ENCODE results near the gene KRTAP20-2. TPM values are rescaled to one million over a fixed set of nuclear protein-coding genes. Genes with fewer than 3 reads are reported as not detected.

KRTAP20-2 gene
- not detected in 2 replicates for total RNA-seq (2014; rRNA removed; shearing (Covaris generic); ENCODE audit: low replicate concordance)

DNA sequence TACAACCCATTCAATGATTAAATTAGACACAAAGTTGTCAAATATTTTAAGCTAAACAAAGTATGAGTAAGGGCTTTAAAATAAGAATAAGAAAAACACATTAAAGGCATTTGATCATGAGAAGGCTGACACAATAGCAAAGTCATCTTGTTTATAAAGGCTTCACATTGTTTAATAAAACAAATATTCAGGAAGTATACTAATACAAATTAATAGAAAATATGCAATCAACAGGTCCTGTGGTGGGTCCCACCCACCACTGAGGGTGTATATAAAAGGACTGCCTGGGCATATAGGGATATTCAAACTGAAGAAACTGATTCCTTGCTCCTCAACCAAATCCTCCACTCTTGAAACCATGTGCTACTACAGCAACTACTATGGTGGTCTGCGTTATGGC lies at the start of gene KRTAP20-2:
Gene KRTAP20-2, plus strand, starts transcription at position 301 of the 400 bp plus-strand sequence. Its CDS starts 58 bp downstream, at position 359.
- Histone ChIP-seq H3K4me3 (no peak within 1 kb of the TSS), H3K36me3 (no peaks in the 10 kb centered on the region), H3K9me3 (no peaks in the 10 kb centered on the region), H3K27me3 (no peaks in the 10 kb centered on the region)
- no peak for DNase-seq

DNA sequence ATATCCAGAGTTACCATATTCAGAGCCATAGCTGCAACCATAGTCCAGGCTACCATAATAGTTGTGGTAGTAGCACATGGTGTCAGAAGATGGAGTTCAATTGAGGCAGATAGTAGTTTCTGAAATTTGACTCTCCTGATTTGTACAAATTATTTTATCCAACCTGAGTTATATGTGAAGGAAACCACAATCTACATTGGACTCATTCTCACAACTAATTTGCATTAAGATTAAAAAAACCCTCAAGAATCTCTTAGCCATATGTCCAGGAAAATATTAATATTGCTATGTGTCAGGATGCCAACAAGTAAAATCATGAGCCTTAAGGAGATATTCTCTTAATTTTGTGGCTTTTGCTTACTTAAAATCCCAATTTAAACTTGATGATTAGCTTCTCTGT lies 44.7 kb upstream of the KRTAP20-2 start, which contains the start of gene KRTAP22-2:
Gene KRTAP22-2, minus strand, starts transcription at position 101 of the 400 bp plus-strand sequence.
- no peaks in the 10 kb centered on the region for H3K27me3 ChIP-seq
- no peak within 1 kb of the TSS for H3K4me3 ChIP-seq
- no peak for DNase-seq
- H3K36me3 ChIP-seq = no peaks in the 10 kb centered on the region
- H3K9me3 ChIP-seq = no peaks in the 10 kb centered on the region

DNA sequence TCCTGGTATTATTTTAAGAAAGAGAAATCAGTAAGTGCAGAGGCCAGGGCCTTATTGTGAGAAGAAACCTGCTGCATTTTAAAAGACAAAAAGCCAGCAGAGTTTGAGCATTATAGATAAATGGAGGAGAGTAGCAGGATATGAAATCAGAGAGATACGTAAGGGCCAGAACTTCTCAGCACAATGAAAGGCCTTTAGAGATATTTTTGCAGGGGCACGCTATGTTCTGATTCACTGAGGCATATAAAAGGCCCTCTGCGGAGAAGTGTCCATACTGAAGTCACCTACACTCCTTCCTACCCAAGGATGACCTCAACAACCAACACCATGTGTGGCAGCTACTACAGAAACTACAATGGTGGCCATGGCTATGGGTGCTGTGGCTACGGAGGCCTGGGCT lies 42.9 kb upstream of the KRTAP20-2 start, which contains the start of gene KRTAP6-3:
Gene KRTAP6-3, plus strand, starts transcription at position 301 of the 400 bp plus-strand sequence. Its CDS starts 6 bp downstream, at position 307.
- Histone ChIP-seq H3K4me3 (no peak within 1 kb of the TSS), H3K27me3 (no peaks in the 10 kb centered on the region), H3K9me3 (no peaks in the 10 kb centered on the region), H3K36me3 (no peaks in the 10 kb centered on the region)
- no peak for DNase-seq

DNA sequence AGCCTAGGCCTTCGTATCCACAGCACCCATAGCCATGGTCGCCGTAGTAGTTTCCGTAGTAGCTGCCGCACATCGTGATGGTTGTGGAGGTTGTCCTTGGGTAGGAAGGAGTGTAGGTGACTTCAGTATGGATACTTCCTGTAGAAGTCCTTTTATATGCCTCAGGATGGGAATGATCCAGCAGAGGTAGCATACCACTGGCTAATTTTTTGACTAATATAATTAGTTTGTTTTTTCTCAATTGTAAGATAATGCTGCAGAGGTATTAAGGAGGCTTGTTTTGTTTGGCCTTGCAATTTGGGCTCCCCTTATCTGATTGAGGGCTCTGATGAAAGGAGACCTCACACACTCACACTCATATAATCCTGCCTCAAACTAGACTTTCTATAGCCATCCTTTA lies 36.2 kb upstream of the KRTAP20-2 start, which contains the start of gene KRTAP6-2:
Gene KRTAP6-2, minus strand, starts transcription at position 101 of the 400 bp plus-strand sequence. Its CDS starts 28 bp downstream, at position 73.
- no peak for DNase-seq
- Histone ChIP-seq H3K4me3 (no peak within 1 kb of the TSS), H3K36me3 (no peaks in the 10 kb centered on the region), H3K27me3 (no peaks in the 10 kb centered on the region), H3K9me3 (no peaks in the 10 kb centered on the region)

DNA sequence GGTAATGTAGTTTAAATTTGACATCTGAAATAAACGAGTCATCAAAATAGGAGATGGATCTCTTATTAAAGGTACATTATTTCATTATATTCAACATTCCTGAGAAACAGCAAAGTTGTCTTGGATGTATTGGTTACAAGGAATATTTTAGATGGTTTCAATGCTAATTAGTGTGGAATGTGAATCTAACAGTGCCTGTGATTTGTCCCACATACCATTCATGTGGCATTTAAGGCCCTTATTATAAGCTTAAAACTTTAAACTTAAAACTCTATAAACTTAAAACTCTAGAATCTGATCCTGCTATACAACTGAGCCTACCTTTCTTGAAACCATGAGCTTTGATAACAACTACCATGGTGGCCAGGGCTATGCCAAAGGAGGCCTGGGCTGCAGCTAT lies 34.2 kb upstream of the KRTAP20-2 start, which contains the start of gene KRTAP22-1:
Gene KRTAP22-1, plus strand, starts transcription at position 301 of the 400 bp plus-strand sequence.
- no peaks in the 10 kb centered on the region for H3K27me3 ChIP-seq
- H3K4me3 ChIP-seq = no peak within 1 kb of the TSS
- DNase-seq = no peak
- no peaks in the 10 kb centered on the region for H3K9me3 ChIP-seq
- H3K36me3 ChIP-seq = no peaks in the 10 kb centered on the region

DNA sequence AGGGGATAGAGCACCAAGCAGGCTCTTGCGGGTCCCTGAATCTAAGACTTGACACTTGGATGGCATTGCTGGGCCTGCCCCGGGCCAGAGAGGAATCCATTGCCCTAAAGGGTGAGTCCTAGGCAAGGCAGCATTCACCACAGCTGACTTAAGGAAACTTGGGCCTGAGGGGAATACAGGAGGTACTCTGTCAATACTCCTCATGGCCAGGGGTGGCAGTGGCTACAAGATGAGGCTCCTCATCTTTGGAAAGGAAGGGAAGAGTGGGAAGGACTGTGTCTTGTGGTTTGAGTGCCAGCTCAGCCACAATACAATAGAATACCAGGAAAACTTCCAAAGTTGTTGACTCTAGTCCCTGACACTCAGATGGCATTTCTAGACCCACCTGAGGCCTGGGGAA lies 29.0 kb upstream of the KRTAP20-2 start:
- no peak for DNase-seq
- H3K9me3 ChIP-seq = no peaks in the 10 kb centered on the region
- no peaks in the 10 kb centered on the region for H3K36me3 ChIP-seq
- H3K27me3 ChIP-seq = no peaks in the 10 kb centered on the region
- no peak overlapping the region for H3K4me3 ChIP-seq

DNA sequence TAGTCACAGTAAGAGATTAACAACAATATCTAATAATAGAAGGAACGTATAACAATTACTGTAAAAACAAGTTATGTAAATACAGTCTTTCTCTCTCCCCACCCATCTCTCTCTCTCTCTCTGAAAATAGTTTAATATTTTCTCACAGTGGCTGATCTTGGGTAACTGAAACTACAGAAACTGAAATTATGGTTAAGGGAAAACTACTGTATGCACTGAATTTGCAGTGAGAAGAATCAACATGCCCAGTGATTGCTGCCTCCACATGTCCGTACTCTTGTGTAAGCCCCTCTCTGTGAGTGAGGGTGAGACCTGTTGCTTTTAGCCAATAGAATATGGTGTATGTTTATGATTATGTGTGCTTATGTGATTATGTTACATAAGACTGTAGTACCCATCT lies 22.9 kb upstream of the KRTAP20-2 start:
- Histone ChIP-seq H3K27me3 (no peaks in the 10 kb centered on the region), H3K9me3 (no peaks in the 10 kb centered on the region), H3K36me3 (no peaks in the 10 kb centered on the region), H3K4me3 (no peak overlapping the region)
- DNase-seq = no peak

DNA sequence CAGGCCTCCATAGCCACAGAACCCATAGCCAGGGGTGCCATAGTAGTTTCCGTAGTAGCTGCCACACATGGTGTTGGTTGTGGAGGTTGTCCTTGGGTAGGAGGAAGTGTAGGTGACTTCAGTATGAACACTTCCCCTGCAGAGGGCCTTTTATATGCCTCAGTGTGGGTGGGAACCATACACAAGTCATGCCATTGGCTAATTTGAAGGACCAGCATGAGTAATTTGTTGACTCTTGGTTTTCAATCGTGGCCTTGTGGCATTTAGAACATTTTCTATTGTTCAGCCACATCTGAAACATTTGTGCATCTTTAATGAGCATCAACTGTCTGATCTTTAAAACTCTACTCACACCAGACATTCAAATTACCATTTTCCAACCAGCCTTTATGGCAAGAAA lies 21.2 kb upstream of the KRTAP20-2 start, which contains the start of gene KRTAP6-1:
Gene KRTAP6-1, minus strand, starts transcription at position 95 of the 400 bp plus-strand sequence. Its CDS starts 26 bp downstream, at position 69.
- DNase-seq = no peak
- Histone ChIP-seq H3K27me3 (no peaks in the 10 kb centered on the region), H3K36me3 (no peaks in the 10 kb centered on the region), H3K4me3 (no peak within 1 kb of the TSS), H3K9me3 (no peaks in the 10 kb centered on the region)

DNA sequence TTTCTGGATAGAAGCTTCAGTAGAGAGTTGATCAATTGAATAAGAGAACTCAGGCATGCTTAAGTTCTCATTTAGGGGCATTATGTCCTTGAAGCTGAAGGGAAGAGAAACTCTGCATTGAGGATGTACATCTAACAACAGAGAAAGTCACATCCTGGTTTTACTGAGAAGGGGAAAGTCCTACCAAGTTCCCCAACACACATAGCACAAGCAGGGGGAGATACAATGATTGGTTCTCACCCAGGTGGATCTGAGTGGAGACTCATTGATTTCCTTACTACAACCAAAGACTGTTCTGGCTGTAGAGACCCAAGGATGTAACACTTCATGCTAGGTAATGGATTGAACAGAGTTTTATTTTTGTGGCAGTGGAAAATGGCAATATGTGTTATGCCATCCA lies 19.8 kb upstream of the KRTAP20-2 start:
- Histone ChIP-seq H3K4me3 (no peak overlapping the region), H3K9me3 (no peaks in the 10 kb centered on the region), H3K27me3 (no peaks in the 10 kb centered on the region), H3K36me3 (no peaks in the 10 kb centered on the region)
- no peak for DNase-seq

DNA sequence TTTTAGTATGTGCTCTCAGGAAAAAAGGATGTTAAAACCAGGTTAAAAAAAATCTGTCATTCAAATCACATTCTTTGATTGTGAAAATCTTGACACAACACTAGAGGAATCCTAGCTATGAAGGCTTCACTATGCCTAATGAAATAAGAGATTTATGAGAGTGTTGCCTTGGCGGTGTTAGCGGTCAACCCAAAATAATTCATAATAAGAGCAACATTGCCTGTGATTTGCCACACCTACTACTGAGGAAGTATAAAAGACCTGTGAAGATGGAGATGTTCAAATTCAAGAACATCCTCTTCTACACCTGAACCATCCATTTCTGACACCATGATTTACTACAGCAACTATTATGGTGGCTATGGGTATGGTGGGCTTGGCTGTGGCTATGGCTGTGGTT lies 18.9 kb upstream of the KRTAP20-2 start, which contains the start of gene KRTAP20-1:
Gene KRTAP20-1, plus strand, starts transcription at position 301 of the 400 bp plus-strand sequence. Its CDS starts 30 bp downstream, at position 331.
- no peak for DNase-seq
- H3K27me3 ChIP-seq = no peaks in the 10 kb centered on the region

DNA sequence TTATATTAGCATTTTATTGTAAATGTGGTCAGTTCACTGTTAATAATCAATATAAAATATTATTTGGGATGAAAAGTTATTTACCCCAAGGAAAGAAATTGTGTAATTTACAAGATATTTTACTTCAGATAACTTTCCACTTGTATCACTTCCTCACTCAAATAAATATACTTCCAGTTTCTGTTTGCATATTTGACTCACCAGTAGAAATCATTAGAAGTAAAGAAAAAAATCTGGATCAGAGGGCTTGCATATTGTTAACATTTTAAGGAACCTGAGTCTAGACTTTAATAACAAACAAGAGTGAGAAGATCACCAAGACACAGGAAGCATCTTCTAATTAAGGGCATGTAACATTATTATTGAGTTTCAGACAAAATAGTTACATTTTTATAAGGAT lies 14.9 kb upstream of the KRTAP20-2 start:
- Histone ChIP-seq H3K27me3 (no peaks in the 10 kb centered on the region), H3K4me3 (no peak overlapping the region), H3K36me3 (no peaks in the 10 kb centered on the region), H3K9me3 (no peaks in the 10 kb centered on the region)
- no peak for DNase-seq

More for the DNA sequence above, 18.9 kb upstream of the KRTAP20-2 start, which contains the start of gene KRTAP20-1:
- H3K4me3 ChIP-seq = no peak within 1 kb of the TSS
- H3K9me3 ChIP-seq = no peaks in the 10 kb centered on the region
- no peaks in the 10 kb centered on the region for H3K36me3 ChIP-seq

DNA sequence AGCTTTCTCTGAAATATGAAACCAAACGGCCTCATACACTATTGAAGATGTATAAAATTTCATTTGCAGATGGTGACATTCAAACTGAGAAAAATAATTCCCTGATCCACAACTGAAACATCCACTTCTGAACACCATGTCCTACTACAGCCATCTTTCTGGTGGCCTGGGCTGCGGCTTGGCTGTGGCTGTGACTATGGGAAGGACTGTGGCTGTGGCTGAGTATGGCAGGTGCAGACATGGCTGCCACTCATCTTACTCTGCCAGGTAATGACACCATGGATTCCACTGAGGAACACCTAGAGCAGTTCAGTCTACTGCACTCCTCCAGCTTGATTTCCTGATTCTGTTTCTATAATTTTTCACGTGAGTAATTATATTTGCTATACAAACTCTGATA lies 14.5 kb upstream of the KRTAP20-2 start, which contains the start of gene KRTAP20-4:
Gene KRTAP20-4, plus strand, starts transcription at position 106 of the 400 bp plus-strand sequence.
- H3K9me3 ChIP-seq = no peaks in the 10 kb centered on the region
- H3K27me3 ChIP-seq = no peaks in the 10 kb centered on the region
- DNase-seq = no peak
- H3K36me3 ChIP-seq = no peaks in the 10 kb centered on the region
- H3K4me3 ChIP-seq = no peak within 1 kb of the TSS

DNA sequence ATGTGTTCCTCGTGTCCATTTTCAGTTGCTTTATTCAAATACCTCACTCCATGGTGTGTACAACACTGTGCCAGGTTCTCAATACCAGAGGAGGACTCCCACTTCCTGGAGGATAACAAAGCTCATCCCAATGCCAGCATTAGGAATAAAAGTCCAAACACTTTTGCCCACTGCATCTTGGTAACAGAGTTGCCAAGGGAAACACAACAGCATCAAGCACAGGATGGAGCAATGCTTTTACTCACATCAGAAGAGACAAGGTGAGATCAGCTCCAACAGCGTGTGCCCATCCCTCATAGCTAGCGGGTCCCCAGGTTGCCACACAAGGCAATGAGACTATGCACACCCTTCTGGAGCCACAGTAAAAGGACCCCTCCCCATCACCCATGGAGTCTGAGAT lies 11.6 kb upstream of the KRTAP20-2 start:
- no peak for DNase-seq
- Histone ChIP-seq H3K9me3 (no peaks in the 10 kb centered on the region), H3K36me3 (no peaks in the 10 kb centered on the region), H3K4me3 (no peak overlapping the region), H3K27me3 (no peaks in the 10 kb centered on the region)

DNA sequence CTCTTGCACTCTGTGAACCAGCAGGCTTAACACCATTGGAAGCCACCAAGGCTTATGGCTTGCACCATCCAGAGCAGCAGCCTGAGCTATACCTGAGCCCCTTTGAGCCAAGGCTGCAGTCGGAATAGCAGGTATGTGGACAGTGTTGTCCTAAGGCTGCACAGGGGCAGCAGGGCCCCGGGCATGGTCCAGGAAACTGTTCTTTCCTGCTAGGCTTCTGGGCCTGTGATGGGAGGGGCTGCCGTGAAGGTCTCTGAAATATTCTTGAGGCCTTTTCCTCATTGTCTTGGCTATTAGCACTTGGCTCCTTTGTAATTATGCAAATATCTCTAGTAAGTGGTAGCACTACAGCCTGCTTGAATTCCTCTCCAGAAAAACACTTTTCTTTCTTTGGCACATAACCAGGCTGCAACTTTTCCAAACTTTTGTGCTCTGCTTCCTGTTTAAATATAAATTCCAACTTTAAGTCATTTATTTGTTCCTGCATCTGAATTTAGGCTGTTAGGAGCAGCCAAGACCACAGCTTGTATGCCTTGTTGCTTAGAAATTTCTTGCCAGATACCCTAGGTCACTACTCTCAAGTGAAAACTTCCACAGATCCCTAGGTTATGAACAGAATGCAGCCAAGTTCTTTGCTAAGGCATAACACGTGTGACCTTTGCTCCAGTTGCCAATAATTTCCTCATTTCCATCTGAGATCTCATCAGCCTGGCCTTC lies 9.4 kb upstream of the KRTAP20-2 start:
- no peak for DNase-seq
- Histone ChIP-seq H3K9me3 (no peaks in the 10 kb centered on the region), H3K27me3 (no peaks in the 10 kb centered on the region), H3K36me3 (no peaks in the 10 kb centered on the region), H3K4me3 (no peak overlapping the region)

DNA sequence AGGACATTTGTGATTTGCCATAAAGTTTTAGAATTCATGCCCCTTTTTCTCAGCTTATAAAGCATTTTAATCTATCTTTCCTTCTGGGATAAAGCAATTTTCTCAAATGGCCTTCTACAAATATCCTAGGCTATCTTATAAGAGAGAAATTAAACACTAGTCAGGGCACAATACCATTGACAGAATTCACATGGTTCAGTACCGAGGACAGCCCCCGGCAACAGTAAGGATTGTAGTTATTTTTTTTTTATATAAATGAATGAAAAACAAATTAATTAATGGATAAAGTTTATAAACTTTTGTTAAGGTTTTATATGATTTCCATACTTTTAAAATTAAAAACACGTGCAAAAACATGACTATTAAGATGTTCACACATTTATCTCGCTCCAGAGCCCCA lies 6.9 kb upstream of the KRTAP20-2 start:
- Histone ChIP-seq H3K27me3 (no peaks in the 10 kb centered on the region), H3K36me3 (no peaks in the 10 kb centered on the region), H3K9me3 (no peaks in the 10 kb centered on the region), H3K4me3 (no peak overlapping the region)
- DNase-seq = no peak

DNA sequence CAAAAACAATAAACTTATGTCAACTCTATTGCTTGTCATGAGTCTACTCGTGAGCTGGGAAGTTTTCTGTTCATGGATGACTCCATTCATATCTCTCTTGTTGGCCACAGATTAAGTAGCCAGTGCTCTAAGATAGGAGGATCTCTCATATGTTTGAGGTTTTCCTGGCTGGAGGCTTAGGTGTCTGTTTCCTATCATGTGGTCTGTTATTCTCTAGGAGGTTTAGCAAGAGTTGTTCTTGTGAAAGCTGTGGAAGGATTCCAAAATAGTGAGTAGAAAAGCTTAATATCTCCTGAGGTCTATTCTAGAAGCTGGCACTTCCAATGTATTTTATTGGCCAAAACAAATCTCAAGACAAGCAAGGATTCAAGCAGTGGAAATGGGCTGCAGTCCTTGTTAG lies 5.8 kb upstream of the KRTAP20-2 start:
- no peaks in the 10 kb centered on the region for H3K36me3 ChIP-seq
- no peak for DNase-seq
- H3K27me3 ChIP-seq = no peaks in the 10 kb centered on the region
- no peaks in the 10 kb centered on the region for H3K9me3 ChIP-seq
- H3K4me3 ChIP-seq = no peak overlapping the region

DNA sequence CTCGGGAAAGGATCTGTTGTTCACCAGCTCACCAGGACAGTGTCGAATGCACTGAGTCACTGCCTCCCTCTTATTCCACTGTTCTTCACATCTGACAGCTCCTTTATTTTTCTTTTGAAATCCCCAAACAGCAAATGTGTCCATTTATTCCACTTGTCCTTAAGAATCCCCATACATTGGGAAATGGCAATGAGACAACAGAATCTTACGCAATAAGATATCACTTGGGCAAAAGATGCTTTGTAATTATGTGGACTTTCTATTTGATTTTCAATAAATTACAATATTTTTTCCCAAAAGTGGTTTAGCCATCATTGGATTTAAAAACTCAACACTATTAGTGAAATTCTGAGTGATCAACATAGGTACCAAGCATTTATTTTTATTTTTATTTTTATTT lies 3.7 kb downstream of the KRTAP20-2 start:
- H3K9me3 ChIP-seq = no peaks in the 10 kb centered on the region
- H3K4me3 ChIP-seq = no peak overlapping the region
- DNase-seq = no peak
- H3K27me3 ChIP-seq = no peaks in the 10 kb centered on the region
- H3K36me3 ChIP-seq = no peaks in the 10 kb centered on the region

DNA sequence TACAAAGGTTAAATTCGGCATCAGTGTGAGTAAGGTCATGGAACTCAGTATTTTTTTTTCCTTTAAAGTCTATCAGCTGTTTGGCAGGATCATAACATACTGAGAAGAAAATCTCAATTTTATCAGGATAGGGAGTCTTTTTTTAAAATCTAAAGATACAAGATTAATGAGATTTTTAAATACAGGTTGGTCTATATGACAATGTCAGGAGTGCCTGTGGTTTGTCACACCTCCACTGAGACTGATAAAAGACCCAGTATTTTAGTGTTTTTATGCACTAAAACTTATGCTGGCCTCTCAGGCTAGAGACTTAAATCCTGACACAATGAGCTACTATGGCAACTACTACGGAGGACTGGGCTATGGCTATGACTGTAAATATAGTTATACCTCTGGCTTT lies 7.6 kb downstream of the KRTAP20-2 start, which contains the start of gene KRTAP20-3:
Gene KRTAP20-3, plus strand, starts transcription at position 301 of the 400 bp plus-strand sequence.
- Histone ChIP-seq H3K27me3 (no peaks in the 10 kb centered on the region), H3K9me3 (no peaks in the 10 kb centered on the region), H3K36me3 (no peaks in the 10 kb centered on the region), H3K4me3 (no peak within 1 kb of the TSS)
- no peak for DNase-seq
